ENCODE data around the gene PAXX. TPM values are rescaled to one million over a fixed set of nuclear protein-coding genes. Genes with fewer than 3 reads are reported as not detected.

Gene PAXX
- total and polyA plus RNA-seq, 9 of the 15 experiments (the other 6 are each of a cell fraction or from before 2014, with no cell fraction given): 1.2 to 175 (median 38.5) TPM

DNA sequence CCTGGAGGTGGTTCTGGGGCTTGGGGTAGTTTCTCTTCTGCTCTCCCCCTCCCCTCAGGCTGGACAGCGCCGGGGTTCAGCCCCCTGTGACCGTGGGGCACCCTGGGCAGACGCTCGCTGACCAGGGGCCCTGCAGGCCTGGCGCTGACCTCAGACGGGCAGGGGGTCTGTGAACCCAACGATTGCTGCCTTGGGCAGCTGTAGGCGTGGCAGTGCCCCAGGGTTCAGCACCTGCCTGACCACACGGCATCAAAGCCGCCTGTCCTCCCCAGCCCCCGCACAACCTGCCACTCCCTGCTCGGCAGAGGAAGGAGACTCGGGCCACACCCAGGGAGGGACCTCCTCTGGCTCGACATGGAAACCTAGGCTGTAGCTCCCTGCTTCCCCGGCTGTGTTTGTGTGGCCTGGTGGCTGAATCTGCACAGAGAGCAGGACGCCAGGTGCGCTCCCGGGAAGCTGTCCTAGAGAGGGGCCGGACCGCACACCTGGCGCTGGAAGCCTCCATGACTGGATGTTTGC is 28.0 kb upstream of the PAXX start (continued):
- TF ChIP-seq TCF15 (CRISPR knock-in tag; IDR thresholded peaks at IDR 0.05) (no peak), ESRRA (IDR thresholded peaks at IDR 0.05; ENCODE audit: borderline replicate concordance, low read depth) (no peak), ERF (CRISPR knock-in tag; IDR thresholded peaks at IDR 0.05) (no peak), FOXP4 (CRISPR knock-in tag; IDR thresholded peaks at IDR 0.05; ENCODE audit: borderline replicate concordance) (no peak), ZNF316 (IDR thresholded peaks at IDR 0.05) (no peak), REST (IDR thresholded peaks at IDR 0.05; ENCODE audit: borderline replicate concordance) (no peak; the same call in none of the 2 replicates), REST (CRISPR knock-in tag; IDR thresholded peaks at IDR 0.05; ENCODE audit: low read depth) (no peak), TEAD2 (tag; IDR thresholded peaks at IDR 0.05) (no peak), IFI16 (CRISPR knock-in tag; IDR thresholded peaks at IDR 0.05) (no peak), ZFX (CRISPR knock-in tag; IDR thresholded peaks at IDR 0.05) (0 out of 2 replicates have a peak, but pooled peaks have one; percentile 33)
- TF ChIP-seq, protein P1, sequence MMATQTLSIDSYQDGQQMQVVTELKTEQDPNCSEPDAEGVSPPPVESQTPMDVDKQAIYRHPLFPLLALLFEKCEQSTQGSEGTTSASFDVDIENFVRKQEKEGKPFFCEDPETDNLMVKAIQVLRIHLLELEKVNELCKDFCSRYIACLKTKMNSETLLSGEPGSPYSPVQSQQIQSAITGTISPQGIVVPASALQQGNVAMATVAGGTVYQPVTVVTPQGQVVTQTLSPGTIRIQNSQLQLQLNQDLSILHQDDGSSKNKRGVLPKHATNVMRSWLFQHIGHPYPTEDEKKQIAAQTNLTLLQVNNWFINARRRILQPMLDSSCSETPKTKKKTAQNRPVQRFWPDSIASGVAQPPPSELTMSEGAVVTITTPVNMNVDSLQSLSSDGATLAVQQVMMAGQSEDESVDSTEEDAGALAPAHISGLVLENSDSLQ (IDR thresholded peaks at IDR 0.05): peak; percentile 83
- TF ChIP-seq, protein P2, sequence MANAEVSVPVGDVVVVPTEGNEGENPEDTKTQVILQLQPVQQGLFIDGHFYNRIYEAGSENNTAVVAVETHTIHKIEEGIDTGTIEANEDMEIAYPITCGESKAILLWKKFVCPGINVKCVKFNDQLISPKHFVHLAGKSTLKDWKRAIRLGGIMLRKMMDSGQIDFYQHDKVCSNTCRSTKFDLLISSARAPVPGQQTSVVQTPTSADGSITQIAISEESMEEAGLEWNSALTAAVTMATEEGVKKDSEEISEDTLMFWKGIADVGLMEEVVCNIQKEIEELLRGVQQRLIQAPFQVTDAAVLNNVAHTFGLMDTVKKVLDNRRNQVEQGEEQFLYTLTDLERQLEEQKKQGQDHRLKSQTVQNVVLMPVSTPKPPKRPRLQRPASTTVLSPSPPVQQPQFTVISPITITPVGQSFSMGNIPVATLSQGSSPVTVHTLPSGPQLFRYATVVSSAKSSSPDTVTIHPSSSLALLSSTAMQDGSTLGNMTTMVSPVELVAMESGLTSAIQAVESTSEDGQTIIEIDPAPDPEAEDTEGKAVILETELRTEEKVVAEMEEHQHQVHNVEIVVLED (CRISPR knock-in tag; IDR thresholded peaks at IDR 0.05): no peak
- TF ChIP-seq, protein P3, sequence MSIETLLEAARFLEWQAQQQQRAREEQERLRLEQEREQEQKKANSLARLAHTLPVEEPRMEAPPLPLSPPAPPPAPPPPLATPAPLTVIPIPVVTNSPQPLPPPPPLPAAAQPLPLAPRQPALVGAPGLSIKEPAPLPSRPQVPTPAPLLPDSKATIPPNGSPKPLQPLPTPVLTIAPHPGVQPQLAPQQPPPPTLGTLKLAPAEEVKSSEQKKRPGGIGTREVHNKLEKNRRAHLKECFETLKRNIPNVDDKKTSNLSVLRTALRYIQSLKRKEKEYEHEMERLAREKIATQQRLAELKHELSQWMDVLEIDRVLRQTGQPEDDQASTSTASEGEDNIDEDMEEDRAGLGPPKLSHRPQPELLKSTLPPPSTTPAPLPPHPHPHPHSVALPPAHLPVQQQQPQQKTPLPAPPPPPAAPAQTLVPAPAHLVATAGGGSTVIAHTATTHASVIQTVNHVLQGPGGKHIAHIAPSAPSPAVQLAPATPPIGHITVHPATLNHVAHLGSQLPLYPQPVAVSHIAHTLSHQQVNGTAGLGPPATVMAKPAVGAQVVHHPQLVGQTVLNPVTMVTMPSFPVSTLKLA (conservative IDR thresholded peaks at IDR 0.05): peak in 1 of 2 experiments; percentile 59; a peak in 2 of 4 replicates

Measured in K562 (cell line).